HG03280 (cell line): ENCODE data around the gene WFS1.

Experiments used
- ATAC-seq: cut with Tn5 transposase; IDR thresholded peaks from one replicate; pipeline ENCODE4 v1.9.1; 2021; ENCODE audit warnings: mild to moderate bottlenecking, moderate library complexity; ENCODE audit not compliant: unreplicated experiment

The WFS1 gene

DNA sequence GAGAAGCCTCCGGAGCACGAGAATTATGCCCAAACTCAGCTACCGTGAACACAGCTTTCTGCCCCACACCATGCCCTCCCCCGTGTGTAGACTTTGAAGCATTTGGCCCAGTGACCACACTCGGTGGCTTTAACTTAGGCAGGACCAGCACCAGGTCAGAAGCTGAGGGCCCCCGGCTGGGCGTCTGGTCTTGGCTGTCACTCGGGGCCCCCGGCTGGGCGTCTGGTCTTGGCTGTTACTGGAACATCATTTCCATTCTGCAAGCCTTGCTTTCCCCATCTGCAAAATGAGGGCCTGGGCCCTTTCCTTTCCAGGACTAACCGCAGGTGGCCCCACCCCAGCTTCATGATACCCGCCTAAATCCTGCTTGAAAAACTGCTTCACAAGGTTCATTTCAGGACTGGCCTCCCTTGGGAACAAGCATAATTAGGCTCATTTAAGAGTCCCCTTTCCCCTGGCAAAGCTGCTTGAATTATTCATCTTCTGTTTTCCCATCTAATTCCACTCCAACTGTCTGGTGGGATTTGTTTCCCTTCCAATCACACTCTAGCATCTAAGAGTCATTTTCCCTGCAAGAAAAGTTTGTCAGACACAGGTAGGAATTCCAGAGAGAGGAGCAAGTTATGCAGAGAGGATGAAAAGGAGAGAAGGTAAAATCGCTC is 82.5 kb downstream of the WFS1 start:
- no peak for ATAC-seq
